ENCODE measurements around the gene GFER.

Gene GFER

DNA sequence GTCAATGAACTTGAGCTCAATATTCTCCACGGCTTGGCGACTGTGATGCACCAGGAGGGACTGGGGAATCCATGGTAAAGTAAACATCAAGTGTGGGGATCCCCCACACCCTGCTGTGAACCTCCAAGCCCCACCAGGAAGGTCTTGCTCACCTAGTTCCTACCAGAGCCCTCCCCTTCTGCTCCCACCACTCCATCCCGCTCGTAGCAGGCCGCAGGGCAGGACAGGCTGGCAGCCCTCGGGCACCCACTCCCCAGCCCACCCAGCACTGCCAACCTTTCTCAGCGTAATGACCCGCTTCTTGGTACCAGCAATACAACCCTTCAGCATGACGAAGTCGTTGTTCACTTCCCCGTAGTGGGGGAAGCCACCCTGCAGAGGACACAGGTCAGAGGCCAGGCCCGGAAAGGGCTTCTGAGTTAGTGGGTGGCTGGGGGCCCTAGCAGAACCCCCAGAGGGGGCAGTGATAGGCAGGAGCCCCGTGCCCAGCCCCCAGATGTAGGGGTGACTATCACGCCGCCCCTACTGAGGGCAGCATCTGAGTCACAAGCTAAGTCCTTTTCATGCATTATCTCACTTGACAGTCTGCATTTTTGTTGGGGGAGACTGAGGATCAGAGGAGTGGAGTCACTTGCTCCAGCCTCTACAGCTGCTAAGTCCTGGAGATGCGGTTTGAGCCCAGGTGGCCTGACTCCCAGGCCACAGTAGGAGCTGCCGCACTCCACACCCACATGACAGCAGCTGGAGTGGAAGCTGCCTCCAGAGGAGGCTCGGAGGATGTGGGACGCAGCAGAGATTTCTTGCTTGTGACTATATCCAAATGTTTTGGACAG, 38.2 kb upstream of the GFER start:
- Histone ChIP-seq H3K27me3 (no peaks in the 10 kb centered on the region), H3K9me3 (no peaks in the 10 kb centered on the region), H3K4me1 (peaks cover 5% of the 10 kb centered on the region; the same call in 1 of the 2 replicates), H3K4me3 (ENCODE audit: low read depth, low read length) (no peak overlapping the region), H3K36me3 (no peaks in the 10 kb centered on the region)
- DNase-seq: no peak
- TF ChIP-seq, protein P1, sequence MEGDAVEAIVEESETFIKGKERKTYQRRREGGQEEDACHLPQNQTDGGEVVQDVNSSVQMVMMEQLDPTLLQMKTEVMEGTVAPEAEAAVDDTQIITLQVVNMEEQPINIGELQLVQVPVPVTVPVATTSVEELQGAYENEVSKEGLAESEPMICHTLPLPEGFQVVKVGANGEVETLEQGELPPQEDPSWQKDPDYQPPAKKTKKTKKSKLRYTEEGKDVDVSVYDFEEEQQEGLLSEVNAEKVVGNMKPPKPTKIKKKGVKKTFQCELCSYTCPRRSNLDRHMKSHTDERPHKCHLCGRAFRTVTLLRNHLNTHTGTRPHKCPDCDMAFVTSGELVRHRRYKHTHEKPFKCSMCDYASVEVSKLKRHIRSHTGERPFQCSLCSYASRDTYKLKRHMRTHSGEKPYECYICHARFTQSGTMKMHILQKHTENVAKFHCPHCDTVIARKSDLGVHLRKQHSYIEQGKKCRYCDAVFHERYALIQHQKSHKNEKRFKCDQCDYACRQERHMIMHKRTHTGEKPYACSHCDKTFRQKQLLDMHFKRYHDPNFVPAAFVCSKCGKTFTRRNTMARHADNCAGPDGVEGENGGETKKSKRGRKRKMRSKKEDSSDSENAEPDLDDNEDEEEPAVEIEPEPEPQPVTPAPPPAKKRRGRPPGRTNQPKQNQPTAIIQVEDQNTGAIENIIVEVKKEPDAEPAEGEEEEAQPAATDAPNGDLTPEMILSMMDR (IDR thresholded peaks at IDR 0.05; ENCODE audit: low read depth, low read length): no peak

DNA sequence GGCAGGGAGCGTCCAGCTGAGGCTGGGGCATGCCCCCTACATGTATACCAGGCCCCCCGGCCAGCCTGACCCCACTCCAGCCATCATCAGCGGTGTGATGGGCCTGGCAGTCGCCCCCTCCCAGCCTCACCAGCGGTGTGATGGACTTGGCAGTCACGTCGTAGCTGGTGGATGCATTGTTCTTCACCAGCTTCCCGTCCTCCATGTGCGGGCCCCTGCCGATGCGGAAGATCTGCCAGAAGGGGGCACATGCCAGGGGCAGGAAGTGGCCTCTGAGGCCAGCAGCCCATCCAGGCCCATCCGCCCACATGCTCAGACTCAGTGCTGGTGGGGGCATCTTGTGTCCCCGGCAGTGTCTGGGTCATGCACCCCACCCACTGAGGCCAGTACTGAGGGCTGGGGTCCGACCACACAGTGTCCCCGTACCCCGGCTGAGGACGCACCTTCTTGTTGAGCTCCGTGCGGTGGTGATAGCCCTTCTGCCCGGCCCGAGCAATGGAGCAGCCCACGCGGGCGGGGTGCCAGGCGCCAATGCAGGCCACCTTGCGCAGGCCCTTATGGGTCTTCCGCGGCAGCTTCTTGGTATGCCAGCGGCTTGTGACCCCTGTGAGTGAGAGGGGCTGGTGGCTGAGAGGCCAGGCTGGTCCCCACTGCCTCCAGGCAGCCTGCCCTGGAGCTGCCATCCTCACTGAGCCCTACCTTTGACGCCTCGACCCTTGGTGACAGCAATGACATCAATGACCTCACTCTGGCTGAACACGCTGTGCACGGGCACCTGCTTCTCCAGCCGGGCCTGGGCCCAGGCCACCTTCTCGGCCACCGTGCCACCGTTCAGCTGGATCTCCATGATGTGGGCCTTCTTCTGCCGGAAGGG, 37.3 kb upstream of the GFER start:
- H3K9me3 ChIP-seq: no peaks in the 10 kb centered on the region
- H3K4me3 ChIP-seq (ENCODE audit: low read depth, low read length): no peak overlapping the region
- no peaks in the 10 kb centered on the region for H3K27me3 ChIP-seq
- H3K36me3 ChIP-seq: no peaks in the 10 kb centered on the region
- TF ChIP-seq, protein P1 (IDR thresholded peaks at IDR 0.05; ENCODE audit: low read depth, low read length): no peak
- DNase-seq: no peak
- H3K4me1 ChIP-seq: peaks cover 5% of the 10 kb centered on the region; the same call in 1 of the 2 replicates

DNA sequence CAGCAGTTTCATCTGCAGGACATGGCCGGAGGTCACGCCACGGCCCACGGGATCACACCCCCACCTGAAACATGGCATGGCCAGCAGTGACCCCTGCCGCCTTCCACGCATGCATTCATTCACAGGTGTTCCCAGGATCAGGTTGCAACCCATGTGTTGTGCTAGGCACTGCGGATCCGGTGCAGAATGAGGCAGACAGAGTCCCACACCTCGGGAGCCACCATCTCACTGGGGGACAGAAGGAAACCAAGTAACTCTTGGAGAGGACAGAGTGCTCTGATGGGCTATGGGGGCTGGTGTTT, 36.7 kb upstream of the GFER start:
- Histone ChIP-seq H3K36me3 (no peaks in the 10 kb centered on the region), H3K4me3 (ENCODE audit: low read depth, low read length) (no peak overlapping the region), H3K27me3 (no peaks in the 10 kb centered on the region), H3K4me1 (peaks cover 4% of the 10 kb centered on the region; the same call in 1 of the 2 replicates), H3K9me3 (no peaks in the 10 kb centered on the region)
- TF ChIP-seq, protein P1 (IDR thresholded peaks at IDR 0.05; ENCODE audit: low read depth, low read length): no peak
- DNase-seq: no peak

DNA sequence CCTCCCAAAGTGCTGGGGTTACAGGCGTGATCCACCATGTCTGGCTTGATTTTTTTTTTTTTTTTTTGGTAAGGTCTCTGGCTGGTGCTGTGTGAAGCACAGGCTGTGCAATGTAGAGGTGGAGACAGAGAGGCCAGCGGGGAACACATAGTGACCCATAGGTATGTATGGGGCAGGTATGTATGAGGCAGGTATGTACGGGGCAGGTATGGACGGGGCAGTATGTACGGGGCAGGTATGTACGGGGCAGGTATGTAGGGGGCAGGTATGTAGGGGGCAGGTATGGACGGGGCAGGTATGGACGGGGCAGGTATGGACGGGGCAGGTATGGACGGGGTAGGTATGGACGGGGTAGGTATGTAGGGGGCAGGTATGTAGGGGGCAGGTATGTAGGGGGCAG, 34.5 kb upstream of the GFER start:
- Histone ChIP-seq H3K36me3 (no peaks in the 10 kb centered on the region), H3K4me3 (ENCODE audit: low read depth, low read length) (no peak overlapping the region), H3K9me3 (no peaks in the 10 kb centered on the region), H3K27me3 (no peaks in the 10 kb centered on the region), H3K4me1 (no peaks in the 10 kb centered on the region)
- DNase-seq: no peak
- TF ChIP-seq, protein P1 (IDR thresholded peaks at IDR 0.05; ENCODE audit: low read depth, low read length): no peak

DNA sequence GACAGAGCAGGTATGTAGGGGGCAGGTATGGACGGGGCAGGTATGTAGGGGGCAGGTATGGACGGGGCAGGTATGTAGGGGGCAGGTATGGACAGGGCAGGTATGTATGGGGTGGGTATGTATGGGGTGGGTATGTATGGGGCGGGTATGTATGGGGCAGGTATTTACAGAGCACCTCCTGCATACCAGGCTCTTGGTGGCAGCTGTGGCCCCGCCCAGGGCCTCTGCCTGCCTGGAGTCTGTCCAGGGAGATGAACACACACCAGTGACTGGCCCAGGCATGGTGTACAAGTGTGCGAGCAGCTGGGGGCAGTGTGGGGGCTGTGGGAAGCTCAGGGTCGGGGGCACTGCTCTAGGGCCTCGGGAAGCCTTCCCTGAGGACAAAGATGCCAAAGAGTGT, 33.9 kb upstream of the GFER start:
- TF ChIP-seq, protein P1 (IDR thresholded peaks at IDR 0.05; ENCODE audit: low read depth, low read length): no peak
- Histone ChIP-seq H3K36me3 (no peaks in the 10 kb centered on the region), H3K9me3 (no peaks in the 10 kb centered on the region), H3K4me1 (no peaks in the 10 kb centered on the region), H3K4me3 (ENCODE audit: low read depth, low read length) (no peak overlapping the region), H3K27me3 (no peaks in the 10 kb centered on the region)
- no peak for DNase-seq

DNA sequence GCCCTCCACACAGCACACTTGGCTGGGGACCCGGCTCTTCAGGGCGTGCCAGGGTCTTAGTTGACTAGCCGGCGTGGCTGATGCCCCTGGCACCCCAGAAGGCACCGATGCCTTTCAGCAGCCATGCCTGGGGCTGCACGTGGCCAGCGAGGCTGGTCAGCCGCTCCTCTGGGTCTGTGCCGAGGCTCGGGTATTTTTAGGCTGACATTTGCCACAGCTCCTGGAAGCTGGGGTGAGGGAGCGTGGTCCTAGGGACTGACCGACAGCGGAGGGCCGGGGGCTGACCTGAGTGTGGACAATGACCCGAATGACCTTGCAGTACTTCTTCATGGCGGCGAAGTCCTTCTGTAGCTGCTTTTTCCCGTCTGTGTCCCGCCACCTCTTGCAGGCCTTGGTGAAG, 33.4 kb upstream of the GFER start:
- DNase-seq: no peak
- TF ChIP-seq, protein P1 (IDR thresholded peaks at IDR 0.05; ENCODE audit: low read depth, low read length): no peak
- H3K9me3 ChIP-seq: no peaks in the 10 kb centered on the region
- H3K4me3 ChIP-seq (ENCODE audit: low read depth, low read length): no peak overlapping the region
- no peaks in the 10 kb centered on the region for H3K4me1 ChIP-seq
- H3K27me3 ChIP-seq: no peaks in the 10 kb centered on the region
- no peaks in the 10 kb centered on the region for H3K36me3 ChIP-seq
